Keratinocyte (primary cell): Measurements from ENCODE around the gene BDKRB1. TPM values are rescaled to one million over a fixed set of nuclear protein-coding genes. Genes with fewer than 3 reads are reported as not detected.

Source experiments
- DNase-seq: peaks from one replicate; pipeline ENCODE4 v3.0.0-alpha.2; 2011; ENCODE audit warnings: low read depth, missing footprints, low spot score
- FAIRE-seq: peaks from 2 replicates; lab custom pipeline; 2011; peaks lifted over from hg19 to GRCh38; lab: Jason Lieb, UNC
- H2AFZ ChIP-seq: 2 replicates; pipeline ENCODE4 v1.6.0; 2012; ENCODE audit warnings: low read length, control low read depth, inconsistent platforms; ENCODE audit not compliant: control insufficient read depth
- H3K27ac ChIP-seq: 2 replicates; pipeline ENCODE4 v1.5.1; 2011; ENCODE audit warnings: low read length; ENCODE audit not compliant: control insufficient read depth, insufficient read depth
- H3K27me3 ChIP-seq: 3 replicates; pipeline ENCODE4 v1.6.0; 2011; ENCODE audit warnings: low read length; ENCODE audit not compliant: control insufficient read depth, insufficient read depth; ENCODE audit errors: extremely low read depth
- H3K36me3 ChIP-seq, 2 experiments: 2 replicates in 1 of 2; 3 replicates in 1 of 2; pipeline ENCODE4 v1.5.1; 2011; ENCODE audit warnings: low read length in 2 of 2, mild to moderate bottlenecking in 1 of 2; ENCODE audit not compliant: control insufficient read depth in 2 of 2, insufficient read depth in 2 of 2; ENCODE audit errors: extremely low read depth in 1 of 2
- H3K4me1 ChIP-seq: 3 replicates; pipeline ENCODE4 v1.5.1; 2011; ENCODE audit warnings: low read length; ENCODE audit not compliant: control insufficient read depth, insufficient read depth; ENCODE audit errors: extremely low read depth
- H3K4me2 ChIP-seq: 3 replicates; pipeline ENCODE4 v1.6.0; 2011; ENCODE audit warnings: low read depth, low read length; ENCODE audit not compliant: control insufficient read depth, insufficient read depth; ENCODE audit errors: extremely low read depth
- H3K4me3 ChIP-seq, 3 experiments: fragments of 200-600 bp in 1 of 3; sonication (generic) in 1 of 3; 2 replicates in 2 of 3; 3 replicates in 1 of 3; pipeline ENCODE4 v1.5.1; 2011 to 2016; ENCODE audit warnings: low read length in 3 of 3, mild to moderate bottlenecking in 3 of 3, control low read depth in 2 of 3, inconsistent platforms in 1 of 3, low read depth in 1 of 3, mixed read lengths in 1 of 3, mixed run types in 1 of 3, moderate library complexity in 1 of 3; ENCODE audit not compliant: control insufficient read depth in 2 of 3, insufficient read depth in 2 of 3; ENCODE audit errors: extremely low read depth in 1 of 3
- H3K79me2 ChIP-seq: 2 replicates; pipeline ENCODE4 v1.6.0; 2012; ENCODE audit warnings: low read length; ENCODE audit not compliant: control insufficient read depth, insufficient read depth
- H3K9ac ChIP-seq: 3 replicates; pipeline ENCODE4 v1.6.0; 2011; ENCODE audit warnings: low read length; ENCODE audit not compliant: control insufficient read depth, insufficient read depth; ENCODE audit errors: extremely low read depth
- H3K9me1 ChIP-seq: 3 replicates; pipeline ENCODE4 v1.6.0; 2011; ENCODE audit warnings: low read length; ENCODE audit not compliant: control insufficient read depth, insufficient read depth; ENCODE audit errors: extremely low read depth
- H3K9me3 ChIP-seq: 2 replicates; pipeline ENCODE4 v1.5.1; 2012; ENCODE audit warnings: low read depth, low read length; ENCODE audit not compliant: control insufficient read depth
- H4K20me1 ChIP-seq: 3 replicates; pipeline ENCODE4 v1.6.0; 2011; ENCODE audit warnings: low read length; ENCODE audit not compliant: control insufficient read depth, insufficient read depth; ENCODE audit errors: extremely low read depth
- CTCF ChIP-seq, 3 experiments: IDR thresholded peaks in 1 of 3; conservative IDR thresholded peaks in 1 of 3; optimal IDR thresholded peaks in 1 of 3; 2 replicates in 2 of 3; 3 replicates in 1 of 3; pipeline versions ENCODE3 to v1.5.1; 2011; ENCODE audit warnings: low read length in 3 of 3, mild to moderate bottlenecking in 3 of 3, moderate library complexity in 2 of 3, control low read depth in 1 of 3, inconsistent platforms in 1 of 3; ENCODE audit not compliant: insufficient read depth in 2 of 3; ENCODE audit errors: extremely low read depth in 1 of 3
- EZH2 ChIP-seq: IDR thresholded peaks from one replicate; pipeline ENCODE4 v1.6.1; 2012; ENCODE audit warnings: inconsistent platforms, mild to moderate bottlenecking, low read length, moderate library complexity
- dilution Hi-C: fragments of 300-500 bp; cut with MboI; formaldehyde crosslinking; loops from one replicate; pipeline ENCODE4 v1.7.0; 2020; ENCODE audit warnings: low sequenced_read_pairs; ENCODE audit not compliant: extremely low pct_ligation_motif_present
- polyA plus RNA-seq, 5 experiments: library from polyadenylated mRNA; depleted of rRNA in 3 of 5; stranded (reverse) in 3 of 5; stranded (forward) in 1 of 5; unstranded in 1 of 5; fragments of >200 nt; gene quantifications; 1 replicate in 1 of 5; 2 replicates in 3 of 5; 3 replicates in 1 of 5; pipeline versions ENCODE4 v1.2.1 to v1.2.3, GENCODE V29; 2011 to 2012; ENCODE audit warnings: missing spikeins in 2 of 5, low read depth in 1 of 5, low replicate concordance in 1 of 5

The BDKRB1 gene
- polyA plus RNA-seq, 1 donor (not counting 4 experiments of a cell fraction or from before 2014, with no cell fraction given): 3.4 TPM

DNA sequence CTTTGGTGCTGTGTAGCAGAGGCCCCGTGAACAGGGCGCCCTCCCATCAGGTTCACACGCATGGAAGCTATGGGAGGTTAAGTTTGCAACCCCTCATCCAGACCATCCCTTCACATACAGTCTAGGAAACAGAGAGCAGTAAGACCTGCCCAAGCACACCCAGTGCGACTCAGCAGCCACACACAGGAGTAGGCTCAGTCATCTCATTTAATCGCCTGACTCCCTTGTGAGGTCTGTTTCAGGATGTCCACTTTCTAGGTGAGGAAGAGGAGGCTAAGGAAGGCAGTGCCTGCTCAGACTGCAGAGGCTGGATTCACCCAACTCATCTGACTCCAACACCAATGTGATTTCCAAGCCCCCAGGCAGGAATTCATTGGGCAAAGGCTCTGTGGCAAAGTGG, 11.9 kb downstream of the BDKRB1 start:
- H3K9ac ChIP-seq: peak overlapping the region; percentile 45
- H4K20me1 ChIP-seq: no peaks in the 10 kb centered on the region
- TF ChIP-seq CTCF (optimal IDR thresholded peaks at IDR 0.05 in 1 of 3, IDR thresholded peaks at IDR 0.05 in 1 of 3, conservative IDR thresholded peaks at IDR 0.05 in 1 of 3; ENCODE audit: extremely low read depth in 1 of 3, insufficient read depth in 2 of 3, low read length in 3 of 3) (no peak), EZH2 (no peak)
- DNase-seq (no peak), FAIRE-seq (peak; percentile 20)
- peak overlapping the region; percentile 59 for H3K4me2 ChIP-seq
- H3K4me3 ChIP-seq: peak overlapping the region in 1 of 3 experiments; percentile 5
- peak overlapping the region; percentile 94 for H3K27ac ChIP-seq
- no peaks in the 10 kb centered on the region for H3K9me1 ChIP-seq
- peaks cover 2% of the 10 kb centered on the region for H3K9me3 ChIP-seq
- H3K4me1 ChIP-seq: peaks cover 47% of the 10 kb centered on the region
- no peaks in the 10 kb centered on the region for H3K27me3 ChIP-seq
- H2AFZ ChIP-seq: no peak overlapping the region
- no peaks in the 10 kb centered on the region for H3K79me2 ChIP-seq
- dilution Hi-C loops: no loop called here
- H3K36me3 ChIP-seq: no peaks in the 10 kb centered on the region

GRCh38 chr14:96268431-96269358, 12.7 kb downstream of the BDKRB1 start:
- FAIRE-seq (peak; percentile 90), DNase-seq (peak; percentile 93)
- Histone ChIP-seq H3K27ac (peak overlapping the region; percentile 94), H3K9me1 (no peaks in the 10 kb centered on the region), H3K79me2 (no peaks in the 10 kb centered on the region), H3K9ac (peak overlapping the region; percentile 51), H2AFZ (peak overlapping the region; percentile 14), H3K27me3 (no peaks in the 10 kb centered on the region), H3K4me2 (peak overlapping the region; percentile 59), H3K9me3 (peaks cover 2% of the 10 kb centered on the region), H4K20me1 (no peaks in the 10 kb centered on the region), H3K36me3 (no peaks in the 10 kb centered on the region), H3K4me3 (no peak overlapping the region), H3K4me1 (peaks cover 55% of the 10 kb centered on the region)
- TF ChIP-seq EZH2 (no peak), CTCF (optimal IDR thresholded peaks at IDR 0.05 in 1 of 3, IDR thresholded peaks at IDR 0.05 in 1 of 3, conservative IDR thresholded peaks at IDR 0.05 in 1 of 3; ENCODE audit: extremely low read depth in 1 of 3, insufficient read depth in 2 of 3, low read length in 3 of 3) (no peak)
- dilution Hi-C loops: no loop called here
